ENCODE data around the gene MYLK4.

DNA sequence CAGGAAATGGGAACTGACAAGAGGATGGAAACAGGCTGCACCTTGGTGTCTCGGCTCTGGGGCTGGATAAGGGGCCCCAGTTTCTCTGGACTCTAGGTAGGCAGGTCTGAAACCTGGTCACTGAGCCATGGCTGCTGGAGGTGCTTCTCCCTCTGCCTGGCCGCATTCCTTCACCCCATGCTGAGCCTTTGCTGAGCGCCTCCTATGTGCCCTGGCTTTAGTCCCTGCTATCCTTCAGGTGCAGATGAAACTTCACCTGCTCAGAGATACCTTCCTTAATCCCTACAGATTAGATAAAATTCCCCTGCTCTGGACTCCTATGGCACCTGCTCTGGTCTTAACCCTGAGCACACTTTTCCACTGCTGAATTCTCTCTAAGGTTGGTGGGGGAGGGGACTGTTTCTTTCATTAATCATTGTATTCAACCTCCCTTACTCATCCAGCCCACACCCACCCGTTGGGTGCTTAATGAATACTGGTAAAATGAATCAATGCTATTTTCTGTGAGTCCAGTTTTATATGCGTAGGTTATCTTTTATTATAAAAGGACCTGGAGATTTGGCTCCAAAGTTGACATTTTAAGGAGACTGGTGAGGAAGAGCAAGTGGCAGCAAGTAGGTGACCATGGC, 19.3 kb downstream of the MYLK4 start:
- TF ChIP-seq POLR2A (IDR thresholded peaks at IDR 0.05), result no peak
- TF ChIP-seq, protein P1, sequence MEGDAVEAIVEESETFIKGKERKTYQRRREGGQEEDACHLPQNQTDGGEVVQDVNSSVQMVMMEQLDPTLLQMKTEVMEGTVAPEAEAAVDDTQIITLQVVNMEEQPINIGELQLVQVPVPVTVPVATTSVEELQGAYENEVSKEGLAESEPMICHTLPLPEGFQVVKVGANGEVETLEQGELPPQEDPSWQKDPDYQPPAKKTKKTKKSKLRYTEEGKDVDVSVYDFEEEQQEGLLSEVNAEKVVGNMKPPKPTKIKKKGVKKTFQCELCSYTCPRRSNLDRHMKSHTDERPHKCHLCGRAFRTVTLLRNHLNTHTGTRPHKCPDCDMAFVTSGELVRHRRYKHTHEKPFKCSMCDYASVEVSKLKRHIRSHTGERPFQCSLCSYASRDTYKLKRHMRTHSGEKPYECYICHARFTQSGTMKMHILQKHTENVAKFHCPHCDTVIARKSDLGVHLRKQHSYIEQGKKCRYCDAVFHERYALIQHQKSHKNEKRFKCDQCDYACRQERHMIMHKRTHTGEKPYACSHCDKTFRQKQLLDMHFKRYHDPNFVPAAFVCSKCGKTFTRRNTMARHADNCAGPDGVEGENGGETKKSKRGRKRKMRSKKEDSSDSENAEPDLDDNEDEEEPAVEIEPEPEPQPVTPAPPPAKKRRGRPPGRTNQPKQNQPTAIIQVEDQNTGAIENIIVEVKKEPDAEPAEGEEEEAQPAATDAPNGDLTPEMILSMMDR (IDR thresholded peaks at IDR 0.05), result no peak
- TF ChIP-seq EP300 (IDR thresholded peaks at IDR 0.05), result no peak
